ENCODE data around the gene TREML2. TPM values are rescaled to one million over a fixed set of nuclear protein-coding genes. Genes with fewer than 3 reads are reported as not detected.

Gene TREML2
- total RNA-seq, 4 donors from 2014 or later: 0.06 TPM; not detected in 3

GRCh38 chr6:41237128-41237527 is 36.2 kb upstream of the TREML2 start:
- no peak for DNase-seq (ENCODE audit: low spot score in 2 of 2)
- WGBS, 2 donors: 69 to 71% methylated on average over 3 to 5 of the region's 5 CpGs
- TF ChIP-seq POLR2A (IDR thresholded peaks at IDR 0.05): no peak
- no peak for TF ChIP-seq CTCF (IDR thresholded peaks at IDR 0.05)
- H3K4me3 ChIP-seq (ENCODE audit: low read depth, poor library complexity, severe bottlenecking): no peak overlapping the region
- intact Hi-C loops (cut with DNase I; ENCODE audit: low total_unique reads): no loop called here

- TF ChIP-seq CTCF (IDR thresholded peaks at IDR 0.05): no peak
- intact Hi-C loops (cut with DNase I; ENCODE audit: low total_unique reads): no loop called here
- H3K4me3 ChIP-seq (ENCODE audit: low read depth, poor library complexity, severe bottlenecking): no peak overlapping the region
- no peak for DNase-seq (ENCODE audit: low spot score in 2 of 2)
- WGBS, 2 donors: 86 to 97% methylated on average over 4 of the region's 4 CpGs
These were observed 35.3 kb upstream of the TREML2 start for GRCh38 chr6:41236276-41236675.

- intact Hi-C loops (cut with DNase I; ENCODE audit: low total_unique reads): no loop called here
- H3K4me3 ChIP-seq (ENCODE audit: low read depth, poor library complexity, severe bottlenecking): no peak overlapping the region
- peak in 1 of 2 donors; percentile 48 for DNase-seq (ENCODE audit: low spot score in 2 of 2)
- 88 to 91% methylated on average over 6 of the region's 6 CpGs for WGBS, 2 donors
- TF ChIP-seq POLR2A (IDR thresholded peaks at IDR 0.05) (no peak), CTCF (IDR thresholded peaks at IDR 0.05) (no peak)
These were observed 31.7 kb upstream of the TREML2 start for GRCh38 chr6:41232667-41233066.

GRCh38 chr6:41231246-41231645 is 30.3 kb upstream of the TREML2 start:
- DNase-seq (ENCODE audit: low spot score in 2 of 2): no peak
- intact Hi-C loops (cut with DNase I; ENCODE audit: low total_unique reads): no loop called here
- no peak overlapping the region for H3K4me3 ChIP-seq (ENCODE audit: low read depth, poor library complexity, severe bottlenecking)
- 62 to 66% methylated on average over 5 of the region's 5 CpGs for WGBS, 2 donors
- no peak for TF ChIP-seq POLR2A (IDR thresholded peaks at IDR 0.05)
- TF ChIP-seq CTCF (IDR thresholded peaks at IDR 0.05): no peak

- H3K4me3 ChIP-seq (ENCODE audit: low read depth, poor library complexity, severe bottlenecking): no peak overlapping the region
- intact Hi-C loops (cut with DNase I; ENCODE audit: low total_unique reads): no loop called here
- no peak for DNase-seq (ENCODE audit: low spot score in 2 of 2)
- no peak for TF ChIP-seq POLR2A (IDR thresholded peaks at IDR 0.05)
- TF ChIP-seq CTCF (IDR thresholded peaks at IDR 0.05): no peak
- WGBS, 2 donors: 93 to 97% methylated on average over 4 of the region's 4 CpGs
These were observed 28.8 kb upstream of the TREML2 start for GRCh38 chr6:41229721-41230120.

- 48 to 58% methylated on average over 5 of the region's 5 CpGs for WGBS, 2 donors
- no peak for TF ChIP-seq POLR2A (IDR thresholded peaks at IDR 0.05)
- no peak for TF ChIP-seq CTCF (IDR thresholded peaks at IDR 0.05)
- no peak for DNase-seq (ENCODE audit: low spot score in 2 of 2)
- intact Hi-C loops (cut with DNase I; ENCODE audit: low total_unique reads): no loop called here
- no peak overlapping the region for H3K4me3 ChIP-seq (ENCODE audit: low read depth, poor library complexity, severe bottlenecking)
These were observed 27.7 kb upstream of the TREML2 start for GRCh38 chr6:41228616-41229015.
